ENCODE measurements around the gene PRSS58.

- TF ChIP-seq CTCF (IDR thresholded peaks at IDR 0.05) (peak; percentile 17 to 57 (median 45)), POLR2A (IDR thresholded peaks at IDR 0.05) (no peak)
Observed at GRCh38 chr7:142301923-142302550, 44.2 kb upstream of the PRSS58 start.
